HUES6 (cell line): ENCODE results near the gene TERC.

Source experiments
- H3K27ac ChIP-seq: 2 replicates; pipeline ENCODE4 v1.7.0; 2013; ENCODE audit warnings: low read depth, mild to moderate bottlenecking, low read length, inconsistent platforms
- H3K27me3 ChIP-seq: 2 replicates; pipeline ENCODE4 v1.6.1; 2013; ENCODE audit warnings: low read length; ENCODE audit not compliant: control insufficient read depth, insufficient read depth
- H3K36me3 ChIP-seq: 2 replicates; pipeline ENCODE4 v1.6.1; 2013; ENCODE audit warnings: low read length; ENCODE audit not compliant: control insufficient read depth, insufficient read depth
- H3K4me1 ChIP-seq: 2 replicates; pipeline ENCODE4 v1.6.1; 2013; ENCODE audit warnings: low read length; ENCODE audit not compliant: control insufficient read depth, insufficient read depth
- H3K4me3 ChIP-seq: 2 replicates; pipeline ENCODE4 v1.5.1; 2013; ENCODE audit warnings: low read depth, low read length
- H3K9ac ChIP-seq: one replicate; pipeline ENCODE4 v1.6.1; 2013; ENCODE audit warnings: mild to moderate bottlenecking, low read length
- H3K9me3 ChIP-seq: 2 replicates; pipeline ENCODE4 v1.6.1; 2013; ENCODE audit warnings: low read depth, low read length; ENCODE audit not compliant: control insufficient read depth, insufficient read depth

Gene TERC

GRCh38 chr3:169764882-169765612, at the start of gene TERC:
Gene TERC (minus strand): TSS chr3:169765060.
- H3K4me1 ChIP-seq, result no peaks in the 10 kb centered on the region
- peak within 1 kb of the TSS; percentile 92 for H3K9ac ChIP-seq
- H3K4me3 ChIP-seq, result peak within 1 kb of the TSS; percentile 70
- H3K36me3 ChIP-seq, result no peaks in the 10 kb centered on the region
- H3K9me3 ChIP-seq, result peaks cover 10% of the 10 kb centered on the region
- H3K27ac ChIP-seq, result peak within 1 kb of the TSS; percentile 85
- no peaks in the 10 kb centered on the region for H3K27me3 ChIP-seq

DNA sequence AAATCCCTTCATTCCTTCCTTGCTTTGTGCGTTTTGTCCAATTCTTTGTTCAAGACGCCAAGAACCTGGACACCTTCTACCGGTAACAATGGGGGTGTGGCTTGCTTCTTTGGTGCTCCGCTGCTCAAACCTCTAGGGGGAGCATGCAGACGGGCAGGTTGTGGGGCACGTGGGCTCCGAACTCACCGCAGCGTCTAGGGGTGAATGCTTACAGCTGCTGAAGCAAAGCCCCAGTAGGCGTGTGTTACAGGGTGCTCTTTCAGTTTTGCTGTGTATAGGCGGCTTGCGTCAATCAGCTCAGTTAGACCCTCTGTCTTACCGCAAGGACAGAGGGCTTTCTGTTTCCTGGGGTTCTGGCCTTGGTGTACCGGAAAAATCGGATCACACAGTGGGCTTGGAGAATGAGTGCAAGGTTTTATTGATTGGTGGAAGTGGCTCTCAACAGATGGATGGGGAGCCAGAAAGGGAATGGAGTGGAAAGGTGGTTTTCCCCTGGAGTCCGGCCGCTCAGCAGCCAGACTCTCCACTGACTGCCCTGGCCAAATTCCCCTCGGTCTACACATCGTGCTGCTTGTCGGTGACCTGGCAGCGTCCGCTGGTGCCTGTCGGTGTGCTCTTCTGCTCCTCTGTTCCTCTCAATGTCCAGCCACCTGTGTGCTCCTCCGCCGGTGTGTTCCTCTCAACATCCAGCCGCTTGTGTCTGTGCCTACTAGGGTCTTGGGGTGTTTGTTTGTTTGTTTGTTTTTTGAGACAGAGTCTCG, 49.1 kb upstream of the TERC start:
- Histone ChIP-seq H3K4me3 (peak overlapping the region; percentile 71; the same call in 1 of the 2 replicates), H3K4me1 (peaks cover 5% of the 10 kb centered on the region), H3K27ac (no peak overlapping the region), H3K9ac (peak overlapping the region; percentile 46), H3K36me3 (no peaks in the 10 kb centered on the region), H3K27me3 (peaks cover 4% of the 10 kb centered on the region; the same call in 1 of the 2 replicates), H3K9me3 (peaks cover 8% of the 10 kb centered on the region)

DNA sequence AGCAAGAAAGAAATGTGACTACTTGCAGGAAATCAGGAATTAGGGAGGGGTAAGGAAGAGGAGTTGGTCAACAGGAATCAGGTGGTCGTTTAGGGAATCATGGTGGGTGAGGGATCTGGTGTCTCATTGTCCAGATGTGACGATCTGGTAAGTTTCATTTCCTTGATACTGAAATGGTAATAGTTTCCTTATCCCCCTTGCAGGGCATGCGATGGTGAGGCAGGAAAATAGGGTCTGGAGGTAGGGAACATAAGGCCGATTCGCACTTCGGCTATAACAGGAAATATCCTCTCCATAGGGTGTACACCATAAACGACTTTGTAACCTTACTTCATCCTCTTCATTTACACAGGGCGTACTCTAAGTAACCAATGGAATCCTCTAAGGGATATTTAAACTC, 48.4 kb upstream of the TERC start:
- Histone ChIP-seq H3K27ac (no peak overlapping the region), H3K9ac (peak overlapping the region; percentile 10), H3K9me3 (peaks cover 8% of the 10 kb centered on the region)

DNA sequence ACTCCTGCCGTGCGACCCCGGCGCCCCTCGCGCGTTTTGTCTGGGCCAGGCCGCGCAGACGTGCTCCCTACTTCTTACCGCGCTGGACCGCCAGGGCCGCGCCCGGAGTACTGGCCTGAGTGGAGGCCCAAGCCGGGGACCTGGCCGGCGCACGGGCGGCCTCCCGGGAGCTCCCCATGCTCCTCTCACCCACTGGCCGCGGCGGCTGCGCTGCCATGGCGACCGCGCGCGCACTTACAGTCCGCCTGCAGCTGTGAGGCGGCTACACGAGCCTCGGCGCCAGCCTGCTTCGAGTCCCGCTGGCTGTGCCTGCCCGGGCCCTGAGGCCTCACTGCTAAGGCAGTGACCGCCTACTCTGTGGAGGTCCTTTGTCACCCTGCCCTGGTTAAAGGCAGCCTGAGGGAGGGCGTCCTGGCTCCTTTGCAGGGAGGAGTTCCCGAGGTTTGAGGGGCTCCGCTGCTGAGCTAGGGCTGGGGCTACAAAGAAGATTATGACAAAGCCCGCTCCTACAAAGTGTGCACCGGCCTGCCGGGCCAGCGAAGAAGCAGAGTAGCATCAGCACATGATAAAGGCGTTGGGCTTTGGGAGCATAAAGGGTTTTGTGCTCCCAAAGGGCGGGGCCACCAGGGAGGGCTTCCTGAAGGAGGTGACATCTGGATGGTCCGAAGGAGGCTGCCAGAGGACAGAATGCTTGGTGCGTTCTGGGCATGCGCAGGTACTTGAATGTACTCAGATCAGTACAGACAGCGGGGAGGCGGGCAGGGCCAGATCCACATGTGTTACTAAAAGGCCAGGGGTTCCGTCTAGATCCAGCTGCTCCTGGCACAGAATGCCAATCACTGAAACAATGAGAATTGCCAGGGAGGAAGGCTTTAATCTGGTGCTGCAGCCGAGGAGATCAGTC, 47.7 kb upstream of the TERC start, which contains the start of the genes LRRC34 and LRRIQ4:
TSS of gene LRRC34 (minus strand) at position 573 of the 904 bp plus-strand sequence. CDS start at position 217, 356 bp downstream.
TSS of gene LRRIQ4 (plus strand) at position 539 of the 904 bp plus-strand sequence. CDS start 9,052 bp downstream, outside the sequence.
- H3K36me3 ChIP-seq, result no peaks in the 10 kb centered on the region
- H3K9ac ChIP-seq, result peak within 1 kb of the TSS; percentile 49
- H3K27ac ChIP-seq, result peak within 1 kb of the TSS; percentile 21; the same call in 1 of the 2 replicates
- H3K9me3 ChIP-seq, result peaks cover 8% of the 10 kb centered on the region
- H3K4me1 ChIP-seq, result peaks cover 5% of the 10 kb centered on the region
- peaks cover 4% of the 10 kb centered on the region; the same call in 1 of the 2 replicates for H3K27me3 ChIP-seq
- peak within 1 kb of the TSS; percentile 71 for H3K4me3 ChIP-seq

More for the DNA sequence above, 48.4 kb upstream of the TERC start:
- Histone ChIP-seq H3K36me3 (no peaks in the 10 kb centered on the region), H3K4me1 (peaks cover 5% of the 10 kb centered on the region), H3K4me3 (peak overlapping the region; percentile 71), H3K27me3 (peaks cover 4% of the 10 kb centered on the region; the same call in 1 of the 2 replicates)

GRCh38 chr3:169811631-169812331, 46.9 kb upstream of the TERC start:
- Histone ChIP-seq H3K27me3 (peaks cover 4% of the 10 kb centered on the region; the same call in 1 of the 2 replicates), H3K9ac (peak overlapping the region; percentile 49), H3K4me3 (peak overlapping the region; percentile 71), H3K27ac (peak overlapping the region; percentile 21; the same call in 1 of the 2 replicates), H3K36me3 (peaks cover 4% of the 10 kb centered on the region; the same call in 1 of the 2 replicates), H3K9me3 (peaks cover 8% of the 10 kb centered on the region), H3K4me1 (peaks cover 5% of the 10 kb centered on the region)

- peaks cover 4% of the 10 kb centered on the region; the same call in 1 of the 2 replicates for H3K36me3 ChIP-seq
- H3K27me3 ChIP-seq, result peaks cover 4% of the 10 kb centered on the region; the same call in 1 of the 2 replicates
- H3K4me1 ChIP-seq, result peaks cover 5% of the 10 kb centered on the region
- no peak overlapping the region for H3K9ac ChIP-seq
- no peak overlapping the region for H3K27ac ChIP-seq
- no peak overlapping the region for H3K4me3 ChIP-seq
- no peaks in the 10 kb centered on the region for H3K9me3 ChIP-seq
These were observed 44.5 kb upstream of the TERC start for GRCh38 chr3:169809230-169809795.

- H3K27ac ChIP-seq, result no peak overlapping the region
- no peak overlapping the region for H3K4me3 ChIP-seq
- H3K9me3 ChIP-seq, result no peaks in the 10 kb centered on the region
- no peaks in the 10 kb centered on the region for H3K4me1 ChIP-seq
- no peaks in the 10 kb centered on the region for H3K27me3 ChIP-seq
- peaks cover 26% of the 10 kb centered on the region for H3K36me3 ChIP-seq
- no peak overlapping the region for H3K9ac ChIP-seq
These were observed 39.8 kb upstream of the TERC start for GRCh38 chr3:169804681-169805080.

- Histone ChIP-seq H3K27me3 (no peaks in the 10 kb centered on the region), H3K9ac (no peak overlapping the region), H3K36me3 (peaks cover 36% of the 10 kb centered on the region), H3K4me3 (no peak overlapping the region), H3K9me3 (no peaks in the 10 kb centered on the region), H3K27ac (no peak overlapping the region), H3K4me1 (peaks cover 6% of the 10 kb centered on the region; the same call in 1 of the 2 replicates)
These were observed 27.5 kb upstream of the TERC start for GRCh38 chr3:169792359-169792758.

GRCh38 chr3:169790687-169791429, 26.0 kb upstream of the TERC start:
- Histone ChIP-seq H3K4me1 (peaks cover 6% of the 10 kb centered on the region; the same call in 1 of the 2 replicates), H3K9ac (no peak overlapping the region), H3K27me3 (no peaks in the 10 kb centered on the region), H3K4me3 (no peak overlapping the region), H3K36me3 (peaks cover 51% of the 10 kb centered on the region), H3K9me3 (no peaks in the 10 kb centered on the region), H3K27ac (no peak overlapping the region)
